ENCODE results near the gene DENND1A.

DENND1A gene

GRCh38 chr9:123763910-123764588 lies 165.9 kb downstream of the DENND1A start:
- no peaks in the 10 kb centered on the region for H3K36me3 ChIP-seq (ENCODE audit: insufficient read depth, low read length)
- H3K9me3 ChIP-seq (ENCODE audit: insufficient read depth, low read depth, low read length): no peaks in the 10 kb centered on the region
- peaks cover 26% of the 10 kb centered on the region for H3K4me1 ChIP-seq (ENCODE audit: insufficient read depth, low read length)
- H3K4me3 ChIP-seq (ENCODE audit: low read length): no peak overlapping the region
- no peak overlapping the region for H3K27ac ChIP-seq (ENCODE audit: low read depth, low read length)
- no peaks in the 10 kb centered on the region for H3K27me3 ChIP-seq (ENCODE audit: insufficient read depth, low read length)
- WGBS: 96% methylated on average over 4 of the region's 4 CpGs
- no peak overlapping the region for H3K9ac ChIP-seq (ENCODE audit: low read depth, low read length)

- Histone ChIP-seq H3K4me3 (ENCODE audit: low read length) (no peak overlapping the region), H3K9ac (ENCODE audit: low read depth, low read length) (no peak overlapping the region), H3K9me3 (ENCODE audit: insufficient read depth, low read depth, low read length) (no peaks in the 10 kb centered on the region), H3K27ac (ENCODE audit: low read depth, low read length) (peak overlapping the region; percentile 38; the same call in 1 of the 2 replicates), H3K27me3 (ENCODE audit: insufficient read depth, low read length) (no peaks in the 10 kb centered on the region), H3K4me1 (ENCODE audit: insufficient read depth, low read length) (peaks cover 28% of the 10 kb centered on the region), H3K36me3 (ENCODE audit: insufficient read depth, low read length) (no peaks in the 10 kb centered on the region)
- WGBS: 59% methylated on average over 4 of the region's 4 CpGs
Observed at GRCh38 chr9:123761905-123762605, 167.9 kb downstream of the DENND1A start.

- no peaks in the 10 kb centered on the region for H3K9me3 ChIP-seq (ENCODE audit: insufficient read depth, low read depth, low read length)
- H3K27ac ChIP-seq (ENCODE audit: low read depth, low read length): no peak overlapping the region
- peaks cover 35% of the 10 kb centered on the region for H3K4me1 ChIP-seq (ENCODE audit: insufficient read depth, low read length)
- WGBS: 97% methylated on average over 3 of the region's 3 CpGs
- H3K9ac ChIP-seq (ENCODE audit: low read depth, low read length): no peak overlapping the region
- no peak overlapping the region for H3K4me3 ChIP-seq (ENCODE audit: low read length)
- no peaks in the 10 kb centered on the region for H3K36me3 ChIP-seq (ENCODE audit: insufficient read depth, low read length)
- H3K27me3 ChIP-seq (ENCODE audit: insufficient read depth, low read length): no peaks in the 10 kb centered on the region
Observed at GRCh38 chr9:123757960-123758359, 172.0 kb downstream of the DENND1A start.

GRCh38 chr9:123757547-123757946 lies 172.4 kb downstream of the DENND1A start:
- Histone ChIP-seq H3K36me3 (ENCODE audit: insufficient read depth, low read length) (no peaks in the 10 kb centered on the region), H3K9ac (ENCODE audit: low read depth, low read length) (no peak overlapping the region), H3K4me1 (ENCODE audit: insufficient read depth, low read length) (peaks cover 32% of the 10 kb centered on the region), H3K9me3 (ENCODE audit: insufficient read depth, low read depth, low read length) (no peaks in the 10 kb centered on the region), H3K27me3 (ENCODE audit: insufficient read depth, low read length) (no peaks in the 10 kb centered on the region), H3K27ac (ENCODE audit: low read depth, low read length) (no peak overlapping the region), H3K4me3 (ENCODE audit: low read length) (no peak overlapping the region)
- WGBS: 82% methylated on average over 6 of the region's 6 CpGs

- WGBS: 56% methylated on average over 4 of the region's 4 CpGs
- H3K4me1 ChIP-seq (ENCODE audit: insufficient read depth, low read length): peaks cover 23% of the 10 kb centered on the region
- no peak overlapping the region for H3K4me3 ChIP-seq (ENCODE audit: low read length)
- H3K9me3 ChIP-seq (ENCODE audit: insufficient read depth, low read depth, low read length): no peaks in the 10 kb centered on the region
- no peak overlapping the region for H3K27ac ChIP-seq (ENCODE audit: low read depth, low read length)
- H3K27me3 ChIP-seq (ENCODE audit: insufficient read depth, low read length): no peaks in the 10 kb centered on the region
- no peak overlapping the region for H3K9ac ChIP-seq (ENCODE audit: low read depth, low read length)
- no peaks in the 10 kb centered on the region for H3K36me3 ChIP-seq (ENCODE audit: insufficient read depth, low read length)
Observed at GRCh38 chr9:123756484-123757106, 173.3 kb downstream of the DENND1A start.

- H3K4me1 ChIP-seq (ENCODE audit: insufficient read depth, low read length): peaks cover 22% of the 10 kb centered on the region; the same call in 1 of the 2 replicates
- no peaks in the 10 kb centered on the region for H3K27me3 ChIP-seq (ENCODE audit: insufficient read depth, low read length)
- H3K9me3 ChIP-seq (ENCODE audit: insufficient read depth, low read depth, low read length): no peaks in the 10 kb centered on the region
- H3K9ac ChIP-seq (ENCODE audit: low read depth, low read length): no peak overlapping the region
- WGBS: 90% methylated on average over 2 of the region's 2 CpGs
- H3K36me3 ChIP-seq (ENCODE audit: insufficient read depth, low read length): no peaks in the 10 kb centered on the region
- H3K27ac ChIP-seq (ENCODE audit: low read depth, low read length): no peak overlapping the region
- H3K4me3 ChIP-seq (ENCODE audit: low read length): no peak overlapping the region
Observed at GRCh38 chr9:123753669-123754258, 176.2 kb downstream of the DENND1A start.

GRCh38 chr9:123753016-123753415 lies 176.9 kb downstream of the DENND1A start:
- H3K9ac ChIP-seq (ENCODE audit: low read depth, low read length): no peak overlapping the region
- no peak overlapping the region for H3K27ac ChIP-seq (ENCODE audit: low read depth, low read length)
- no peaks in the 10 kb centered on the region for H3K36me3 ChIP-seq (ENCODE audit: insufficient read depth, low read length)
- no peak overlapping the region for H3K4me3 ChIP-seq (ENCODE audit: low read length)
- H3K4me1 ChIP-seq (ENCODE audit: insufficient read depth, low read length): peaks cover 22% of the 10 kb centered on the region; the same call in 1 of the 2 replicates
- no peaks in the 10 kb centered on the region for H3K27me3 ChIP-seq (ENCODE audit: insufficient read depth, low read length)
- no peaks in the 10 kb centered on the region for H3K9me3 ChIP-seq (ENCODE audit: insufficient read depth, low read depth, low read length)
- 100% methylated on average over 1 of the region's 1 CpG for WGBS

GRCh38 chr9:123749580-123750202 lies 180.2 kb downstream of the DENND1A start:
- Histone ChIP-seq H3K9me3 (ENCODE audit: insufficient read depth, low read depth, low read length) (no peaks in the 10 kb centered on the region), H3K4me1 (ENCODE audit: insufficient read depth, low read length) (peaks cover 20% of the 10 kb centered on the region; the same call in 1 of the 2 replicates), H3K27me3 (ENCODE audit: insufficient read depth, low read length) (no peaks in the 10 kb centered on the region), H3K27ac (ENCODE audit: low read depth, low read length) (no peak overlapping the region), H3K4me3 (ENCODE audit: low read length) (no peak overlapping the region), H3K9ac (ENCODE audit: low read depth, low read length) (no peak overlapping the region), H3K36me3 (ENCODE audit: insufficient read depth, low read length) (no peaks in the 10 kb centered on the region)
- WGBS: 93% methylated on average over 4 of the region's 4 CpGs

GRCh38 chr9:123746765-123747164 lies 183.2 kb downstream of the DENND1A start:
- H3K9ac ChIP-seq (ENCODE audit: low read depth, low read length): no peak overlapping the region
- H3K4me3 ChIP-seq (ENCODE audit: low read length): no peak overlapping the region
- peaks cover 29% of the 10 kb centered on the region; the same call in 1 of the 2 replicates for H3K4me1 ChIP-seq (ENCODE audit: insufficient read depth, low read length)
- no peaks in the 10 kb centered on the region for H3K9me3 ChIP-seq (ENCODE audit: insufficient read depth, low read depth, low read length)
- WGBS: no CpG with 5 or more reads among the region's 1 CpG
- H3K36me3 ChIP-seq (ENCODE audit: insufficient read depth, low read length): no peaks in the 10 kb centered on the region
- no peaks in the 10 kb centered on the region for H3K27me3 ChIP-seq (ENCODE audit: insufficient read depth, low read length)
- no peak overlapping the region for H3K27ac ChIP-seq (ENCODE audit: low read depth, low read length)

- H3K4me1 ChIP-seq (ENCODE audit: insufficient read depth, low read length): peaks cover 28% of the 10 kb centered on the region; the same call in 1 of the 2 replicates
- no peak overlapping the region for H3K9ac ChIP-seq (ENCODE audit: low read depth, low read length)
- H3K27ac ChIP-seq (ENCODE audit: low read depth, low read length): no peak overlapping the region
- no CpG with 5 or more reads among the region's 1 CpG for WGBS
- no peak overlapping the region for H3K4me3 ChIP-seq (ENCODE audit: low read length)
- no peaks in the 10 kb centered on the region for H3K36me3 ChIP-seq (ENCODE audit: insufficient read depth, low read length)
- H3K27me3 ChIP-seq (ENCODE audit: insufficient read depth, low read length): no peaks in the 10 kb centered on the region
- H3K9me3 ChIP-seq (ENCODE audit: insufficient read depth, low read depth, low read length): no peaks in the 10 kb centered on the region
Observed at GRCh38 chr9:123745933-123746332, 184.0 kb downstream of the DENND1A start.
